ENCODE measurements around the gene CDH4.

- TF ChIP-seq EZH2 (IDR thresholded peaks at IDR 0.05; ENCODE audit: low read length) (no peak), CTCF (optimal IDR thresholded peaks at IDR 0.05 in 1 of 3, IDR thresholded peaks at IDR 0.05 in 1 of 3, conservative IDR thresholded peaks at IDR 0.05 in 1 of 3; ENCODE audit: extremely low read depth in 1 of 3, insufficient read depth in 2 of 3, low read length in 3 of 3) (no peak)
Observed at GRCh38 chr20:61435184-61435822, 183.2 kb downstream of the CDH4 start.

Measured in keratinocyte (primary cell).